Tibial nerve (tissue), 3 donors: ENCODE data around the gene UBE2D1.

Source experiments
- CTCF ChIP-seq, 5 experiments: fragments of 200-600 bp in 3 of 5; fragments of 450-650 bp in 2 of 5; sonication (generic) in 3 of 5; IDR thresholded peaks; one replicate each; pipeline ENCODE4 v1.5.1; 2016 to 2019; ENCODE audit warnings: antibody characterized with exemption in 5 of 5, mild to moderate bottlenecking in 3 of 5, moderate library complexity in 2 of 5
- POLR2A ChIP-seq, 2 donors: fragments of 450-650 bp; IDR thresholded peaks; one replicate each; pipeline ENCODE4 v1.6.1; 2017; ENCODE audit warnings: antibody characterized with exemption in 2 of 2, mild to moderate bottlenecking in 2 of 2, moderate library complexity in 2 of 2

DNA sequence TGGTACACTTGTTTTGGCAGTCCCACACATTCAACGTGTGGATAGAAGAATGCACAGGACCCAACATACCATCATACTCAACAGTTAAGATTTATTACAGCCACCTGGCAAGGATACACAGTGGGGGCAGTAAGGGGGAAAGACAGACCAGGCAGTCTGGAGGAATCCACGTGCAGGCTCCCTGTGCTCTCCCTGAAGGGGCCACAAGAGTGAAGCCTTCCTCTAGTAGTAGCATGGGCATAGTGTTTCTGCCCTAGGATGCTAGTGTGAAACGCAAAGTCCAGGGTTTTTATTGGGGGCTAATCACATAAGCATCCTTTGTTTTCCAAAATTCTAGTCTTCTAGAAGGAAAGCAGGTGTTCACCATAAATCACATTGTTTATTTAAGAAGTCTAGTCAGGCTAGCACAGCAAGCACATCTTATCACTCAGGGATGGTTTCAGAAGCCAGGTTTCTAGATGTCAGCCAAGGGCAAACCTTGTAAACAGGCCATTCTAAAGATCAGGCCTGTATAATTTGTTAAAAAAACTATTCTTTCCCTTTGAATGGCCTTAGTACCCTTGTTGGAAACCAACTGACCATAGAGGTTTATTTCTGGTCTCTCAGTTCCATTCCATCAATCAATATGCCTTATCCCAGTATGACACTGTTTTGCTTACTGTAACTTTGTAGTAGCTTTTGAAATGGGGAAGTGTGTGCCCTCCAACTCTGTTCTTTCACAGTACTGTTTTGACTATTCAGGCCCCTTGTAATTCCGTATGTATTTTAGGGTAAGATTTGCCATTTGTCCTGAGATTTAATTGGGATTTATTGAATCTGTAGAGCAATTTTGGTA lies 38.0 kb downstream of the UBE2D1 start:
- TF ChIP-seq POLR2A (IDR thresholded peaks at IDR 0.05): no peak
- TF ChIP-seq CTCF (IDR thresholded peaks at IDR 0.05): no peak
